ENCODE data around the gene PATL2. TPM values are rescaled to one million over a fixed set of nuclear protein-coding genes. Genes with fewer than 3 reads are reported as not detected.

PATL2 gene
- total and polyA plus RNA-seq, 2 donors (not counting 1 experiment from before 2014, with no cell fraction given) = 58.9 to 89.4 TPM

DNA sequence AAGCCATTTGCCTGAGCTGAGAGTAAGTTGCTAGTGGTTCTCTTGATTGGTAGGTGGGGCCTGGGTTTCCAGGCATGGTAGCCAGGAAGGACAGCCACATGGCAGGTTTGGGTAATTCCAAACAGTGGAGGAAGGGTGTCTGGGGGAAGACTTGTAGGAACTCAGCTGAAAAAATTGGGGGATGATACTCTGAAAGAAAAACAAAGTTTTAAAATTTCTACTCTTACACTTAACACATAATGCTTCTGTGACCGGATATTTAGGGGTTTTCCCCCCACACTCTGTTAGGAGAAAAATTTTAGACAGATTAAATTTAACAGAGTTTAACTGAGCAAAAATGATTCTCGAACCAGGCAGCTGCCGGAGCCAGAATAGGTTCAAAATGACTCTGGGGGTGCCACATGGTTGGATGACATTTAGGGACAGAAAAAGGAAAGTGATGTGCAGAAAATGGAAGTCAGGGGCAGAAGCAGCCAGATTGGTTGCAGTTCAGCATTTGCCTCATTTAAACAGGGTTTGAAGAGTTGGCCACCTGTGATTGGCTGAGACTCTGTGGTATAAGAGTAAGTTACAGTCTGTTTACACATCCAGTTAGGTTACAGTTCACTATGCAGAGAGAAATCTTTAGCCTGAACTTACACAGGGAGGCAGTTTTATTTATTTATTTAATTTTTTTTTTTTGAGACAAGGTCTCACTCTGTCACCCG is 8.3 kb upstream of the PATL2 start:
- Histone ChIP-seq H3K4me1 (ENCODE audit: control insufficient read depth in 2 of 2, insufficient read depth in 2 of 2, low read length in 2 of 2) (peaks cover 89 to 90% of the 10 kb centered on the region in 2 donors), H4K20me1 (ENCODE audit: control insufficient read depth, insufficient read depth, low read length, poor library complexity, severe bottlenecking) (peaks cover 54% of the 10 kb centered on the region), H3K9me3 (ENCODE audit: control extremely low read depth in 1 of 3, control insufficient read depth in 2 of 3, insufficient read depth in 1 of 3, low read length in 2 of 3) (no peaks in the 10 kb centered on the region), H2AFZ (ENCODE audit: insufficient read depth, low read depth, low read length, poor library complexity, severe bottlenecking) (no peak overlapping the region), H3K79me2 (ENCODE audit: control insufficient read depth, insufficient read depth, low read length) (peaks cover 68% of the 10 kb centered on the region), H3K27me3 (replicated peaks in 1 of 4; ENCODE audit: control extremely low read depth in 1 of 4, control insufficient read depth in 3 of 4, insufficient read depth in 4 of 4, low read length in 3 of 4) (no peaks in the 10 kb centered on the region), H3K9ac (ENCODE audit: low read length) (no peak overlapping the region), H3K4me2 (replicated peaks; ENCODE audit: low read depth, low read length, poor library complexity, severe bottlenecking) (peak overlapping the region; percentile 45), H3K4me3 (ENCODE audit: control extremely low read depth in 1 of 5, extremely low read depth in 1 of 5, insufficient read depth in 1 of 5, low read depth in 2 of 5, low read length in 4 of 5) (peak overlapping the region in 1 of 5 experiments; percentile 38), H3K27ac (ENCODE audit: low read length in 2 of 2) (peak overlapping the region; percentile 60 to 82), H3K36me3 (replicated peaks in 1 of 2; ENCODE audit: control extremely low read depth in 1 of 2, control insufficient read depth in 1 of 2, extremely low read depth in 1 of 2, insufficient read depth in 2 of 2, low read length in 1 of 2) (peaks cover 10 to 52% of the 10 kb centered on the region in 2 experiments)
- peak; percentile 50 for ATAC-seq (ENCODE audit: low read depth)
- WGBS (ENCODE audit: insufficient coverage) = 62% methylated on average over 3 of the region's 4 CpGs
- ChIA-PET POLR2A (interaction anchor here (0.7 to 34.6 kb wide), 4 partner anchors 3 to 130 kb away, joined by 3 to 819 read pairs (median 759); partner anchors contain the start of genes B2M, PATL2, SPG11 and TRIM69), CTCF (interaction anchor here (0.5 to 15.6 kb wide), 3 partner anchors 9 to 53 kb away, joined by 3 to 529 read pairs (median 353); partner anchors contain the start of genes PATL2, SPG11 and TRIM69)
- intact Hi-C loops (cut with micrococcal nuclease) = no loop called here
- no peaks in the 10 kb centered on the region for H3K27me3 Mint-ChIP-seq
- TF ChIP-seq EZH2 (IDR thresholded peaks at IDR 0.05; ENCODE audit: borderline replicate concordance, insufficient read depth, low read depth, low read length, poor library complexity, severe bottlenecking) = no peak
- TF ChIP-seq CTCF (IDR thresholded peaks at IDR 0.05) = no peak
- H3K27ac Mint-ChIP-seq = peak overlapping the region; percentile 90
- peak; percentile 78 for DNase-seq
- peaks cover 89% of the 10 kb centered on the region for H3K4me1 Mint-ChIP-seq
- H3K4me3 Mint-ChIP-seq = peak overlapping the region; percentile 68
- no peaks in the 10 kb centered on the region for H3K9me3 Mint-ChIP-seq (ENCODE audit: insufficient read depth)

DNA sequence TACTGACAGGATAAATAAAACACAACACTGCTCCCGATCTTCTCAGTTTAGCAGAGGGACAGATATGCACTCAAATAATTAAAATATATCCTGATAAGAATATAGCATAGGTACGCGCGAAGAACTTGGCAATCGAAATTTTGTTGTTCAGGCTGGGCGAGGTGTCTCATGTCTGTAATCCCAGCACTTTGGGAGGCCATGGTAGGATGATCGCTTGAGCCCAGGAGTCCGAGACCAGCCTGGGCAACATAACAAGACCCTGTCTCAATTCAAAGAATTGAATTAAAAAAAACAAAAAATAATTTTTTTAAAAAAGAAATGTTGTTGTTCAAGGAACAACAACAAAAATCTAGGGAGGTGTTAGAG is 7.8 kb upstream of the PATL2 start:
- no peaks in the 10 kb centered on the region for H3K9me3 Mint-ChIP-seq (ENCODE audit: insufficient read depth)
- peak overlapping the region; percentile 68 for H3K4me3 Mint-ChIP-seq
- H3K27ac ChIP-seq (ENCODE audit: low read length in 2 of 2) = peak overlapping the region; percentile 60 to 82
- H2AFZ ChIP-seq (ENCODE audit: insufficient read depth, low read depth, low read length, poor library complexity, severe bottlenecking) = no peak overlapping the region
- DNase-seq = peak; percentile 28
- H3K27me3 ChIP-seq (replicated peaks in 1 of 4; ENCODE audit: control extremely low read depth in 1 of 4, control insufficient read depth in 3 of 4, insufficient read depth in 4 of 4, low read length in 3 of 4) = no peaks in the 10 kb centered on the region
- H3K4me3 ChIP-seq (ENCODE audit: control extremely low read depth in 1 of 5, extremely low read depth in 1 of 5, insufficient read depth in 1 of 5, low read depth in 2 of 5, low read length in 4 of 5) = no peak overlapping the region
- H4K20me1 ChIP-seq (ENCODE audit: control insufficient read depth, insufficient read depth, low read length, poor library complexity, severe bottlenecking) = peaks cover 59% of the 10 kb centered on the region
- peak overlapping the region; percentile 90 for H3K27ac Mint-ChIP-seq
- H3K9me3 ChIP-seq (ENCODE audit: control extremely low read depth in 1 of 3, control insufficient read depth in 2 of 3, insufficient read depth in 1 of 3, low read length in 2 of 3) = no peaks in the 10 kb centered on the region
- H3K36me3 ChIP-seq (replicated peaks in 1 of 2; ENCODE audit: control extremely low read depth in 1 of 2, control insufficient read depth in 1 of 2, extremely low read depth in 1 of 2, insufficient read depth in 2 of 2, low read length in 1 of 2) = peaks cover 10 to 58% of the 10 kb centered on the region in 2 experiments
- H3K4me1 ChIP-seq (ENCODE audit: control insufficient read depth in 2 of 2, insufficient read depth in 2 of 2, low read length in 2 of 2) = peaks cover 90% of the 10 kb centered on the region in 2 donors
- no peaks in the 10 kb centered on the region for H3K27me3 Mint-ChIP-seq
- intact Hi-C loops (cut with micrococcal nuclease) = no loop called here
- peaks cover 87% of the 10 kb centered on the region for H3K4me1 Mint-ChIP-seq
- CTCF ChIA-PET = interaction anchor here (0.5 to 15.6 kb wide), 3 partner anchors 8 to 52 kb away, joined by 3 to 529 read pairs (median 353); partner anchors contain the start of genes PATL2, SPG11 and TRIM69
- WGBS (ENCODE audit: insufficient coverage) = 80% methylated on average over 1 of the region's 8 CpGs
- ATAC-seq (ENCODE audit: low read depth) = no peak
- POLR2A ChIA-PET = interaction anchor here (14.3 to 34.6 kb wide), 3 partner anchors 2 to 51 kb away, joined by 759 to 819 read pairs (median 759); partner anchors contain the start of genes B2M, PATL2, SPG11 and TRIM69
- H3K79me2 ChIP-seq (ENCODE audit: control insufficient read depth, insufficient read depth, low read length) = peaks cover 68% of the 10 kb centered on the region
- peak overlapping the region; percentile 45 for H3K4me2 ChIP-seq (replicated peaks; ENCODE audit: low read depth, low read length, poor library complexity, severe bottlenecking)
- TF ChIP-seq EZH2 (IDR thresholded peaks at IDR 0.05; ENCODE audit: borderline replicate concordance, insufficient read depth, low read depth, low read length, poor library complexity, severe bottlenecking) = no peak
- TF ChIP-seq CTCF (IDR thresholded peaks at IDR 0.05) = no peak
- H3K9ac ChIP-seq (ENCODE audit: low read length) = no peak overlapping the region

All from B cell (primary cell).